Measurements from ENCODE around the gene EPM2AIP1. TPM values are rescaled to one million over a fixed set of nuclear protein-coding genes. Genes with fewer than 3 reads are reported as not detected.
A peak's percentile ranks its signal among the peaks of the same experiment; 100 is the strongest.

EPM2AIP1 gene
- total RNA-seq, 1 experiment from 2014 or later: 11.4 TPM

- TF ChIP-seq CTCF (conservative IDR thresholded peaks at IDR 0.05): no peak
- Histone ChIP-seq H3K79me1 (ENCODE audit: insufficient read depth, low read depth, low read length, poor library complexity, severe bottlenecking) (no peaks in the 10 kb centered on the region), H3K18ac (ENCODE audit: insufficient read length, low read depth, low read length) (peak within 1 kb of the TSS; percentile 84), H3K4me2 (ENCODE audit: insufficient read depth, insufficient read length, low read length) (peak within 1 kb of the TSS; percentile 51), H3T11ph (ENCODE audit: low read length) (no peak within 1 kb of the TSS), H3K9ac (ENCODE audit: extremely low read depth, insufficient read length, low read length) (peak within 1 kb of the TSS; percentile 21), H3K79me2 (ENCODE audit: insufficient read depth, low read length) (no peaks in the 10 kb centered on the region), H2AK5ac (ENCODE audit: insufficient read length, low read length) (no peak within 1 kb of the TSS), H3K23ac (ENCODE audit: insufficient read length, low read depth, low read length) (no peak within 1 kb of the TSS), H2BK20ac (ENCODE audit: low read depth, low read length, poor library complexity, severe bottlenecking) (no peak within 1 kb of the TSS), H3K14ac (ENCODE audit: insufficient read depth, low read length) (peak within 1 kb of the TSS; percentile 90), H3K9me3 (ENCODE audit: control insufficient read depth, low read depth, low read length) (no peaks in the 10 kb centered on the region), H2BK120ac (ENCODE audit: low read depth, low read length, poor library complexity, severe bottlenecking) (no peak within 1 kb of the TSS), H2AFZ (ENCODE audit: low read length) (no peak within 1 kb of the TSS), H3K56ac (ENCODE audit: insufficient read length, low read depth, low read length) (no peak within 1 kb of the TSS), H4K5ac (ENCODE audit: insufficient read length, low read depth, low read length) (no peak within 1 kb of the TSS), H2BK12ac (ENCODE audit: insufficient read length, low read depth, low read length) (no peak within 1 kb of the TSS), H4K20me1 (ENCODE audit: control insufficient read depth, insufficient read depth, insufficient read length) (no peaks in the 10 kb centered on the region), H3K27ac (ENCODE audit: insufficient read length, low read depth, low read length) (no peak within 1 kb of the TSS), H3K4ac (ENCODE audit: low read depth, low read length) (no peak within 1 kb of the TSS), H3K27me3 (ENCODE audit: insufficient read depth, low read length) (peaks cover 4% of the 10 kb centered on the region; the same call in 1 of the 2 replicates), H2BK5ac (ENCODE audit: insufficient read length, low read length) (no peak within 1 kb of the TSS), H3K4me1 (ENCODE audit: insufficient read depth, low read length) (no peaks in the 10 kb centered on the region; the same call in 1 of the 2 replicates), H3K23me2 (ENCODE audit: insufficient read length, low read depth, low read length, poor library complexity, severe bottlenecking) (peaks cover 13% of the 10 kb centered on the region), H4K8ac (replicated peaks; ENCODE audit: insufficient read length, low read depth, low read length) (no peak within 1 kb of the TSS), H4K91ac (ENCODE audit: insufficient read length, low read depth, low read length) (no peak within 1 kb of the TSS), H2BK15ac (ENCODE audit: low read depth, low read length) (no peak within 1 kb of the TSS)
- peak; percentile 66 for DNase-seq
- Mint-ChIP-seq H3K9me3 (peaks cover 24 to 30% of the 10 kb centered on the region in 2 experiments), H3K36me3 (ENCODE audit: insufficient read depth in 1 of 3, low read depth in 3 of 3) (peaks cover 8 to 30% (median 21%) of the 10 kb centered on the region in 3 experiments), H3K4me3 (peak within 1 kb of the TSS; percentile 71 to 83), H3K27me3 (ENCODE audit: low read depth) (peaks cover 47% of the 10 kb centered on the region), H3K4me1 (peaks cover 20 to 32% of the 10 kb centered on the region in 2 experiments), H3K27ac (no peak within 1 kb of the TSS)
- WGBS (ENCODE audit: extremely low coverage, insufficient read length, low lambda C conversion rate): no CpG with 5 or more reads among the region's 68 CpGs
Observed at GRCh38 chr3:36944641-36945270, 48.2 kb downstream of the EPM2AIP1 start, which contains the start of gene TRANK1. Gene TRANK1 (minus strand): TSS chr3:36945054. CDS start chr3:36944809, 245 bp downstream.
